Testis (tissue), 3 donors: ENCODE data around the gene VWA7. TPM values are rescaled to one million over a fixed set of nuclear protein-coding genes. Genes with fewer than 3 reads are reported as not detected.

Experiments used
- DNase-seq: peaks from one replicate; pipeline ENCODE4 v3.0.0-alpha.2; 2019
- H3K27ac ChIP-seq, 2 donors: fragments of 200-600 bp; sonication (generic); one replicate each; pipeline ENCODE4 v1.5.1; 2019
- H3K27me3 ChIP-seq: fragments of 200-600 bp; sonication (generic); one replicate; pipeline ENCODE4 v1.5.1; 2019
- H3K36me3 ChIP-seq: fragments of 200-600 bp; sonication (generic); one replicate; pipeline ENCODE4 v1.5.1; 2017; ENCODE audit warnings: low read depth; ENCODE audit errors: missing control alignments
- H3K4me1 ChIP-seq: fragments of 200-600 bp; sonication (generic); one replicate; pipeline ENCODE4 v1.5.1; 2019
- H3K4me3 ChIP-seq, 2 donors: fragments of 200-600 bp; sonication (generic); one replicate each; pipeline ENCODE4 v1.5.1; 2017 to 2019
- H3K9me3 ChIP-seq: fragments of 200-600 bp; sonication (generic); one replicate; pipeline ENCODE4 v1.5.1; 2017
- POLR2A ChIP-seq: fragments of 450-650 bp; IDR thresholded peaks from one replicate; pipeline ENCODE4 v1.6.1; 2017; ENCODE audit warnings: antibody characterized with exemption, mild to moderate bottlenecking, moderate library complexity
- WGBS, 2 donors: methylation state at CpG; one replicate each; pipeline ENCODE4 v1.1.5; 2018; 5-methylcytosine and 5-hydroxymethylcytosine counted together
- intact Hi-C: fragments of 100-400 bp; cut with DNase I; formaldehyde crosslinking; loops from one replicate; pipeline ENCODE4 v1.15.1; 2023; ENCODE audit warnings: low total_unique reads
- polyA plus RNA-seq: library from polyadenylated mRNA; stranded (reverse); fragments of 350-450 nt; fragmentation: Illumina TruSeq; extraction: RNeasy Lipid Tissue Mini Kit (QIAGEN cat#74804); gene quantifications from one replicate; pipeline ENCODE4 v1.2.3, GENCODE V29; 2014; ENCODE audit warnings: low read depth, low replicate concordance; ENCODE audit not compliant: insufficient read depth
- small RNA-seq, 2 donors: library from RNA; depleted of rRNA; stranded (forward); fragments of <200 nt; gene quantifications; one replicate each; pipeline ENCODE3, GENCODE V24; 2016
- total RNA-seq, 2 donors: library from RNA; depleted of rRNA; stranded (reverse); fragments of >200 nt; gene quantifications; one replicate each; pipeline ENCODE4 v1.2.3, GENCODE V29; 2016
- TF ChIP-seq, protein P1 (sequence below), 3 experiments: fragments of 450-650 bp in 2 of 3; fragments of 200-600 bp in 1 of 3; sonication (generic) in 1 of 3; IDR thresholded peaks; one replicate each; pipeline ENCODE4 v1.5.1; 2016 to 2019; ENCODE audit warnings: antibody characterized with exemption in 3 of 3, mild to moderate bottlenecking in 2 of 3, moderate library complexity in 1 of 3

Gene VWA7
- total and polyA plus RNA-seq, 3 donors from 2014 or later, result 2.7 to 6.3 (median 3.1) TPM

DNA sequence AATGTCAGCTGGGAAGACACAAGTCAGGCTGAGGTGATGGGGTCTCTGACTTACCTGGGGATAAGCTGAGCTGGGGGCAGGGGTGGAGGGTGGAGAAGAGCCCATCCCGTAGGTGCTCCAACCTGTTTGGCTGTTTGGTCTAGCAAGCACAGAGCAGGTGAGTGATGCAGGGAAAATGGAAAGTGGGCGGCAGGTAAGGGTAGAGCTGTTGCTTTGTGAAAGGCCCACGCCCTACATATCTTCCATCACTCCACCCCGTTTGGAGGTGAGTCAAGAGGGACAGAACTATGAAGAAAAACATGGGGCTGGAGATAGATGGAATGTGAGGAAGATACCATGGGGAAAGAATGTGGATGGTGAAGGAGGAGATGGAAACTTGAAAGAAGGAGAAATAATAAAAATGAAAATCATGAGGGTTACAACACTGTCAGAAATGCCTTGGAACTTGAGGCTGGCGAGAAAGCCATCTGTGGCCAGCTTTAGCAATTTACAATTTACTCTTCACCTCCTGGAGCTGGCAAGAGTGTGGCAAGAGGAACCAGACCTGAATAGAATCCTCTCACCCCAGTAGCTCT, 56.8 kb downstream of the VWA7 start:
- TF ChIP-seq POLR2A, result no peak
- TF ChIP-seq, protein P1, sequence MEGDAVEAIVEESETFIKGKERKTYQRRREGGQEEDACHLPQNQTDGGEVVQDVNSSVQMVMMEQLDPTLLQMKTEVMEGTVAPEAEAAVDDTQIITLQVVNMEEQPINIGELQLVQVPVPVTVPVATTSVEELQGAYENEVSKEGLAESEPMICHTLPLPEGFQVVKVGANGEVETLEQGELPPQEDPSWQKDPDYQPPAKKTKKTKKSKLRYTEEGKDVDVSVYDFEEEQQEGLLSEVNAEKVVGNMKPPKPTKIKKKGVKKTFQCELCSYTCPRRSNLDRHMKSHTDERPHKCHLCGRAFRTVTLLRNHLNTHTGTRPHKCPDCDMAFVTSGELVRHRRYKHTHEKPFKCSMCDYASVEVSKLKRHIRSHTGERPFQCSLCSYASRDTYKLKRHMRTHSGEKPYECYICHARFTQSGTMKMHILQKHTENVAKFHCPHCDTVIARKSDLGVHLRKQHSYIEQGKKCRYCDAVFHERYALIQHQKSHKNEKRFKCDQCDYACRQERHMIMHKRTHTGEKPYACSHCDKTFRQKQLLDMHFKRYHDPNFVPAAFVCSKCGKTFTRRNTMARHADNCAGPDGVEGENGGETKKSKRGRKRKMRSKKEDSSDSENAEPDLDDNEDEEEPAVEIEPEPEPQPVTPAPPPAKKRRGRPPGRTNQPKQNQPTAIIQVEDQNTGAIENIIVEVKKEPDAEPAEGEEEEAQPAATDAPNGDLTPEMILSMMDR (IDR thresholded peaks at IDR 0.05), result no peak
- intact Hi-C loops, result no loop called here
- H3K27me3 ChIP-seq, result no peaks in the 10 kb centered on the region
- H3K9me3 ChIP-seq, result no peaks in the 10 kb centered on the region
- no peaks in the 10 kb centered on the region for H3K36me3 ChIP-seq
- no peak overlapping the region for H3K27ac ChIP-seq
- DNase-seq, result no peak
- peaks cover 3% of the 10 kb centered on the region for H3K4me1 ChIP-seq
- no peak overlapping the region for H3K4me3 ChIP-seq
- WGBS, 2 donors, result 85 to 93% methylated on average over 5 of the region's 5 CpGs

DNA sequence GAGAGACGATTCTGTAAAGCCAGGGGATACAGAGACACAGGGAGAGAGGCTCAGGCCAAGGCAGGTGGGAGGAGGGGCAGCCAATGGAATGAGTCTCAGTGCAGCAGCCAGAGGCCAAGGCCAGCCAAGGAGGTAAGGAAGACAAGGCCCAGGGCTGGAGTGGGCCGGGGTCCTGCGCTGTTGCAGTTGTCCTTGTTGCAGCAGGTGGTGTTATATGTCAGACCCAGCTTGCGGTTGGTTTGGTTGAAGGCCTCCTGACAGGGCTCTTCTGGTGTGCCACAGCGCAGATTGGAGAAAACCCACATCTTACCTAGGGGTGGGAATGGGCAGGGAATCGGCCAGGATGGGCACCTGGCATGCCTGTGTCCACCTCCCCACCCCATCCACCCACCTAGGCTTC, 58.1 kb downstream of the VWA7 start:
- H3K27ac ChIP-seq, result no peak overlapping the region

DNA sequence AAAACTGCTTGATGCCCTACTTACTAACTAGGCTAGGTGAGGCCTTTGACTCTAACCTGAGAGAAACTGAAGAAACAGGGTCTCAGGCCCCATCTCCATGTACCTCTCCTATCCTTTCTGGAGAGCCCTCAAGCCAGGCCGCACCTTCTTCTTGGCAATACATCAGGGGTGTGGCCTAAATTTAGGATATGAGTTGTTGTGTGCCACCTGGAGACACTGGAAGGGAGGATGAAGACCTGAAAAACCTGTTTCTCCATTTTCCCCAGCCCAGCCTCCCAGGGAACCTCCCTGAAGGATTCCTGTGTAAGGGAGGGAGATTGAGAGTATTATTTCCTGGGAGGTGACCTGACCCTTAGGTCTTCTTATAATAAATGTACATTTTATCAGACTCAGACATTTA, 58.9 kb downstream of the VWA7 start:
- DNase-seq, result no peak
- 94 to 100% methylated on average over 1 of the region's 1 CpG for WGBS, 2 donors
- intact Hi-C loops, result no loop called here
- Histone ChIP-seq H3K9me3 (no peaks in the 10 kb centered on the region), H3K36me3 (no peaks in the 10 kb centered on the region), H3K4me1 (peaks cover 3% of the 10 kb centered on the region), H3K27me3 (no peaks in the 10 kb centered on the region), H3K27ac (no peak overlapping the region), H3K4me3 (no peak overlapping the region)
- TF ChIP-seq, protein P1 (IDR thresholded peaks at IDR 0.05), result no peak
- TF ChIP-seq POLR2A, result no peak

More for the DNA sequence above, 58.1 kb downstream of the VWA7 start:
- Histone ChIP-seq H3K27me3 (no peaks in the 10 kb centered on the region), H3K36me3 (no peaks in the 10 kb centered on the region), H3K4me3 (no peak overlapping the region), H3K4me1 (peaks cover 3% of the 10 kb centered on the region), H3K9me3 (no peaks in the 10 kb centered on the region)
- no peak for TF ChIP-seq POLR2A
- TF ChIP-seq, protein P1 (IDR thresholded peaks at IDR 0.05), result no peak
- intact Hi-C loops, result no loop called here
- 77 to 86% methylated on average over 6 of the region's 6 CpGs for WGBS, 2 donors
- DNase-seq, result no peak

DNA sequence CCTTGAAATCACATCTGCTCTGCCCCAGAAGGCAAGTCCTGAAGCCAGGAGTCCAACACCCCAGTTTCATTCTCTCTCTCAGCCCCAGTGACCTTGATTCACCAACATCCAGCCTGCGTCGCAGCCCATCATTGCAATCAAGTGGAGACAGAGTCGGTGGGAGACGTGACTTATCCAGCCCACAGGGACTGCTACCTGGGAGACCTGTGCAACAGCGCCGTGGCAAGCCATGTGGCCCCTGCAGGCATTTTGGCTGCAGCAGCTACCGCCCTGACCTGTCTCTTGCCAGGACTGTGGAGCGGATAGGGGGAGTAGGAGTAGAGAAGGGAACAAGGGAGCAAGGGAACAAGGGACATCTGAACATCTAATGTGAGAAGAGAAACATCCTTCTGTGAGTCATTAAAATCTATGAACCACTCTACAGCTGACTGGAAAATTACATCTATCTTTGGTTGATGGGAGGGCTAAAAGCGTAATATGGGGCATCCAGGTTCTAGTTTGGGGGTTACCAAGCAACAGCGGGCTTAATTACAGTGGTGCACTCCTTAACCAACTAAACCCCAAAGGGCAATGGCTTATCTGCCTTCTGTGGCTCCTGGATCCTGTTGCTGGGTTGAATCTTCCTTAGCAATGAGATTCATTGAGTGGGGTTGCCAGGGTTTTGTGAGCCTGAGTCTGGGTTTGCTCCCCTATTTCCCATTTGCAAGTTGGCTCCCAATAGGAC, 59.5 kb downstream of the VWA7 start:
- no peak for DNase-seq
- Histone ChIP-seq H3K27ac (no peak overlapping the region), H3K4me1 (peaks cover 3% of the 10 kb centered on the region), H3K4me3 (no peak overlapping the region), H3K9me3 (no peaks in the 10 kb centered on the region), H3K27me3 (no peaks in the 10 kb centered on the region), H3K36me3 (no peaks in the 10 kb centered on the region)
- TF ChIP-seq, protein P1 (IDR thresholded peaks at IDR 0.05), result no peak
- no peak for TF ChIP-seq POLR2A
- 75 to 95% methylated on average over 10 of the region's 10 CpGs for WGBS, 2 donors
- intact Hi-C loops, result no loop called here

Small RNAs within 50 kb of the gene (small RNA-seq; reads per million reads assigned to genes)
- gene MSH5-SAPCD1 (0 reads per million in 2 donors), gene RF00019 (0 reads per million in 2 donors), gene RNU6-850P (0 reads per million in 2 donors), gene SAPCD1 (0 reads per million in 2 donors)

Other genes starting within 250 kb of the VWA7 start
Only the 30 nearest of the 43 such genes appear.
- 1 to 10 TPM; 2.9 to 6.3 TPM for gene AIF1, start 162.1 kb downstream of the VWA7 start, total RNA-seq
- 34.8 TPM for gene AIF1, start 162.1 kb downstream of the VWA7 start, polyA plus RNA-seq
- 100 to 1,000 TPM; 288 to 301 TPM for gene PRRC2A, start 156.6 kb downstream of the VWA7 start, total RNA-seq
- 473 TPM for gene PRRC2A, start 156.6 kb downstream of the VWA7 start, polyA plus RNA-seq
- 100 to 1,000 TPM; 654 to 710 TPM for gene BAG6, start 124.7 kb downstream of the VWA7 start, total RNA-seq
- gene BAG6, start 124.7 kb downstream of the VWA7 start, polyA plus RNA-seq, result 861 TPM
- 1 to 10 TPM; 7.5 to 9.8 TPM for gene APOM, start 121.4 kb downstream of the VWA7 start, total RNA-seq
- 27.9 TPM for gene APOM, start 121.4 kb downstream of the VWA7 start, polyA plus RNA-seq
- 10 to 100 TPM; 13.9 to 17.8 TPM for gene C6orf47, start 116.5 kb downstream of the VWA7 start, total RNA-seq
- 11.9 TPM for gene C6orf47, start 116.5 kb downstream of the VWA7 start, polyA plus RNA-seq
- gene GPANK1, start 112.3 kb downstream of the VWA7 start, total RNA-seq, result 10 to 100 TPM; 34.5 to 46.1 TPM
- gene GPANK1, start 112.3 kb downstream of the VWA7 start, polyA plus RNA-seq, result 81.3 TPM
- 100 to 1,000 TPM; 397 to 421 TPM for gene CSNK2B, start 111.2 kb downstream of the VWA7 start, total RNA-seq
- 523 TPM for gene CSNK2B, start 111.2 kb downstream of the VWA7 start, polyA plus RNA-seq
- gene LY6G5B, start 107.4 kb downstream of the VWA7 start, total RNA-seq, result 10 to 100 TPM; 14.0 to 15.9 TPM
- 16.3 TPM for gene LY6G5B, start 107.4 kb downstream of the VWA7 start, polyA plus RNA-seq
- 10 to 100 TPM in 1 of 2 donors, 1 to 10 TPM in 1; 8.7 to 18.3 TPM for gene LY6G5C, start 96.3 kb downstream of the VWA7 start, total RNA-seq
- gene LY6G5C, start 96.3 kb downstream of the VWA7 start, polyA plus RNA-seq, result 14.0 TPM
- gene ABHD16A, start 74.0 kb downstream of the VWA7 start, total RNA-seq, result 10 to 100 TPM; 77.0 to 85.9 TPM
- 108 TPM for gene ABHD16A, start 74.0 kb downstream of the VWA7 start, polyA plus RNA-seq
- not detected for gene LY6G6F, start 70.5 kb downstream of the VWA7 start, total RNA-seq
- gene LY6G6F, start 70.5 kb downstream of the VWA7 start, polyA plus RNA-seq, result 0.41 TPM
- gene LY6G6D, start 62.0 kb downstream of the VWA7 start, total RNA-seq, result not detected
- gene LY6G6D, start 62.0 kb downstream of the VWA7 start, polyA plus RNA-seq, result not detected
- under 1 TPM in 1 of 2 donors, not detected in 1; 0.39 TPM for gene LY6G6C, start 55.6 kb downstream of the VWA7 start, total RNA-seq
- gene LY6G6C, start 55.6 kb downstream of the VWA7 start, polyA plus RNA-seq, result 1.4 TPM
- gene MPIG6B, start 54.0 kb downstream of the VWA7 start, total RNA-seq, result under 1 TPM; 0.74 to 0.94 TPM
- 1.3 TPM for gene MPIG6B, start 54.0 kb downstream of the VWA7 start, polyA plus RNA-seq
- gene DDAH2, start 48.0 kb downstream of the VWA7 start, total RNA-seq, result 10 to 100 TPM; 19.6 to 38.0 TPM
- 50.8 TPM for gene DDAH2, start 48.0 kb downstream of the VWA7 start, polyA plus RNA-seq
- 10 to 100 TPM; 35.4 to 93.5 TPM for gene CLIC1, start 40.8 kb downstream of the VWA7 start, total RNA-seq
- 130 TPM for gene CLIC1, start 40.8 kb downstream of the VWA7 start, polyA plus RNA-seq
- 100 to 1,000 TPM in 1 of 2 donors, 10 to 100 TPM in 1; 77.6 to 135 TPM for gene MSH5, start 37.3 kb downstream of the VWA7 start, total RNA-seq
- gene MSH5, start 37.3 kb downstream of the VWA7 start, polyA plus RNA-seq, result 36.2 TPM
- 10 to 100 TPM; 10.4 to 11.6 TPM for gene SAPCD1, start 14.7 kb downstream of the VWA7 start, total RNA-seq
- gene SAPCD1, start 14.7 kb downstream of the VWA7 start, polyA plus RNA-seq, result 5.9 TPM
- 100 to 1,000 TPM in 1 of 2 donors, 10 to 100 TPM in 1; 94.8 to 131 TPM for gene VARS1, start 18.4 kb upstream of the VWA7 start, total RNA-seq
- 156 TPM for gene VARS1, start 18.4 kb upstream of the VWA7 start, polyA plus RNA-seq
- 10 to 100 TPM; 43.3 to 49.6 TPM for gene LSM2, start 29.6 kb upstream of the VWA7 start, total RNA-seq
- 55.5 TPM for gene LSM2, start 29.6 kb upstream of the VWA7 start, polyA plus RNA-seq
- 10 to 100 TPM; 30.3 to 87.9 TPM for gene HSPA1L, start 38.0 kb upstream of the VWA7 start, total RNA-seq
- 103 TPM for gene HSPA1L, start 38.0 kb upstream of the VWA7 start, polyA plus RNA-seq
- 100 to 1,000 TPM; 113 to 151 TPM for gene HSPA1A, start 38.2 kb upstream of the VWA7 start, total RNA-seq
- 90.4 TPM for gene HSPA1A, start 38.2 kb upstream of the VWA7 start, polyA plus RNA-seq
- 100 to 1,000 TPM; 167 to 204 TPM for gene HSPA1B, start 50.4 kb upstream of the VWA7 start, total RNA-seq
- gene HSPA1B, start 50.4 kb upstream of the VWA7 start, polyA plus RNA-seq, result 127 TPM
- gene NEU1, start 85.5 kb upstream of the VWA7 start, total RNA-seq, result 10 to 100 TPM; 31.7 to 65.9 TPM
- gene NEU1, start 85.5 kb upstream of the VWA7 start, polyA plus RNA-seq, result 27.4 TPM
- 1 to 10 TPM in 1 of 2 donors, under 1 TPM in 1; 0.87 to 1.2 TPM for gene SLC44A4, start 101.7 kb upstream of the VWA7 start, total RNA-seq
- 6.3 TPM for gene SLC44A4, start 101.7 kb upstream of the VWA7 start, polyA plus RNA-seq
- 100 to 1,000 TPM; 102 to 106 TPM for gene EHMT2, start 120.4 kb upstream of the VWA7 start, total RNA-seq
- gene EHMT2, start 120.4 kb upstream of the VWA7 start, polyA plus RNA-seq, result 82.2 TPM
- 1 to 10 TPM; 5.3 to 5.6 TPM for gene ZBTB12, start 124.8 kb upstream of the VWA7 start, total RNA-seq
- 6.3 TPM for gene ZBTB12, start 124.8 kb upstream of the VWA7 start, polyA plus RNA-seq
- gene C2, start 150.4 kb upstream of the VWA7 start, total RNA-seq, result 1 to 10 TPM; 5.1 to 6.3 TPM
- gene C2, start 150.4 kb upstream of the VWA7 start, polyA plus RNA-seq, result 24.8 TPM
- 1 to 10 TPM; 4.8 to 5.8 TPM for gene CFB, start 168.8 kb upstream of the VWA7 start, total RNA-seq
- 38.6 TPM for gene CFB, start 168.8 kb upstream of the VWA7 start, polyA plus RNA-seq
- gene NELFE, start 181.6 kb upstream of the VWA7 start, total RNA-seq, result 100 to 1,000 TPM; 181 to 219 TPM
- gene NELFE, start 181.6 kb upstream of the VWA7 start, polyA plus RNA-seq, result 292 TPM